ENCODE data around the gene TRMT112. TPM values are rescaled to one million over a fixed set of nuclear protein-coding genes. Genes with fewer than 3 reads are reported as not detected.
A peak's percentile ranks its signal among the peaks of the same experiment; 100 is the strongest.

TRMT112 gene
- total RNA-seq, 6 donors from 2014 or later: 110 to 215 (median 170) TPM

GRCh38 chr11:64358907-64359711, 41.8 kb upstream of the TRMT112 start, which contains the start of gene RPS6KA4:
Gene RPS6KA4 (plus strand): TSS chr11:64359162. CDS start chr11:64359236, 74 bp downstream.
- TF ChIP-seq, protein P1, sequence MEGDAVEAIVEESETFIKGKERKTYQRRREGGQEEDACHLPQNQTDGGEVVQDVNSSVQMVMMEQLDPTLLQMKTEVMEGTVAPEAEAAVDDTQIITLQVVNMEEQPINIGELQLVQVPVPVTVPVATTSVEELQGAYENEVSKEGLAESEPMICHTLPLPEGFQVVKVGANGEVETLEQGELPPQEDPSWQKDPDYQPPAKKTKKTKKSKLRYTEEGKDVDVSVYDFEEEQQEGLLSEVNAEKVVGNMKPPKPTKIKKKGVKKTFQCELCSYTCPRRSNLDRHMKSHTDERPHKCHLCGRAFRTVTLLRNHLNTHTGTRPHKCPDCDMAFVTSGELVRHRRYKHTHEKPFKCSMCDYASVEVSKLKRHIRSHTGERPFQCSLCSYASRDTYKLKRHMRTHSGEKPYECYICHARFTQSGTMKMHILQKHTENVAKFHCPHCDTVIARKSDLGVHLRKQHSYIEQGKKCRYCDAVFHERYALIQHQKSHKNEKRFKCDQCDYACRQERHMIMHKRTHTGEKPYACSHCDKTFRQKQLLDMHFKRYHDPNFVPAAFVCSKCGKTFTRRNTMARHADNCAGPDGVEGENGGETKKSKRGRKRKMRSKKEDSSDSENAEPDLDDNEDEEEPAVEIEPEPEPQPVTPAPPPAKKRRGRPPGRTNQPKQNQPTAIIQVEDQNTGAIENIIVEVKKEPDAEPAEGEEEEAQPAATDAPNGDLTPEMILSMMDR (IDR thresholded peaks at IDR 0.05): peak in 5 of 6 experiments; percentile 17 to 57 (median 29)
- TF ChIP-seq POLR2A (IDR thresholded peaks at IDR 0.05): peak in 2 of 4 donors; percentile 42 to 70
- TF ChIP-seq EP300 (IDR thresholded peaks at IDR 0.05): no peak
- TF ChIP-seq POLR2AphosphoS5 (IDR thresholded peaks at IDR 0.05): peak in 1 of 2 donors; percentile 14
- Histone ChIP-seq H3K9me3 (no peaks in the 10 kb centered on the region), H3K36me3 (peaks cover 20 to 38% (median 35%) of the 10 kb centered on the region in 4 donors), H3K4me3 (peak within 1 kb of the TSS; percentile 78 to 99 (median 84)), H3K27ac (peak within 1 kb of the TSS; percentile 87 to 90 (median 89)), H3K27me3 (no peaks in the 10 kb centered on the region), H3K4me1 (peaks cover 32 to 49% (median 39%) of the 10 kb centered on the region in 4 donors)
- WGBS, 2 donors: 0 to 1% methylated on average over 5 to 34 of the region's 70 CpGs
- peak; percentile 72 to 94 for DNase-seq
- ATAC-seq (ENCODE audit: low FRiP score in 2 of 2): peak; percentile 72 to 94

DNA sequence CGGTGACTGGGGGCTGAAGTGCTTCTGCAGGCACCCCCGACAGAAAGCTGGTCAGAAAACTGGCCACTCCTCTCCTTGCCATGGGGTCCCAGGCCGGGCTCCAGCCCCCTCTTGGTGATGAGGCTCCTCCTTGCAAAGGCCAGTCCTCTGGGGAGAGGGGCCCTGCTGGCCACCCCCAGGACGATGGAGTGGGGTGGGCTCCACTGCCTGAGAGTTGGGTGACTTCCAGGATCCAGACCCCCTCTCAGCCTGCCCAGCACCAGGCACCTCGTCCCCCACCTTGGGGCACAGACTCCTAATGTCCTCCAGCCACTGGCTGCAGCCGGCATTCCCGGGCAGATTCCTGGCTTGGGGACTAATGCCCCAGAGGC, 41.2 kb upstream of the TRMT112 start:
- Histone ChIP-seq H3K27me3 (no peaks in the 10 kb centered on the region), H3K27ac (peak overlapping the region; percentile 87 to 90 (median 89)), H3K4me3 (peak overlapping the region; percentile 78 to 99 (median 84)), H3K9me3 (no peaks in the 10 kb centered on the region), H3K4me1 (peaks cover 32 to 49% (median 39%) of the 10 kb centered on the region in 4 donors), H3K36me3 (peaks cover 15 to 34% (median 29%) of the 10 kb centered on the region in 4 donors)
- DNase-seq: no peak
- TF ChIP-seq, protein P1 (IDR thresholded peaks at IDR 0.05): no peak
- no peak for TF ChIP-seq POLR2A (IDR thresholded peaks at IDR 0.05)
- TF ChIP-seq EP300 (IDR thresholded peaks at IDR 0.05): no peak
- no peak for TF ChIP-seq POLR2AphosphoS5 (IDR thresholded peaks at IDR 0.05)
- ATAC-seq (ENCODE audit: low FRiP score in 2 of 2): no peak
- 17% methylated on average over 4 of the region's 7 CpGs; no CpG with 5 or more reads in 1 of the 2 donors for WGBS, 2 donors

DNA sequence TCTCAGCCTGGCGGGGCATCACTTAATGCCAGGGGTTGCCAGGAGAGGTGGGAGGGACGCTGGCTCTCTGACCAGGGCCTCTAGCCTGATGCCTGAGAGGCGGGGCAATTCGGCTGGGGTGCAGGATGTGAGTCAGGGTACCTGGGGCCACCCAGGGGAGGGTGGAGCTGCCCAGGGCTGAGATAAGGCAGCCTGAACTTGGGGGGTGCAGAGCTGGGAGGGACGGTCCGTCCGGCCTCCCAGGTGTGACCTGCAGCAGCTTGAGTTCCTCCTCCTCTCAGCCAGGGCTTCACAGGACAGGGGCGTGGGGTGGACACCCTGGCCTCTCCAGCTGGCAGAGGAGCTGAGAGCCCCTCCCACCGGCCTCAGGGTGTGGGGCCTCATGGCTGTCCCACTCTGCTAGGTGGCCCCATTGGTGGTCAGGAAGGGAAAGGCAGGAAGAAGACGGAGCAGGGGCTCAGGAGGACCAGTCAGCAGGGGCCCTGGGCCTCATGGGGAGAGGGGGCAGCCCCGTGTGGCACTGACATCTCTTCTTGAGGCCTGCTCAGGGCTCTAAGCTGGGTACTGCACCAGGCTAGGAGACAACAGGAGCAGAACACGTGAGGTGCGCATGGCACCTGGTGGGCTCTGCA, 40.7 kb upstream of the TRMT112 start:
- no peak for TF ChIP-seq EP300 (IDR thresholded peaks at IDR 0.05)
- TF ChIP-seq, protein P1 (IDR thresholded peaks at IDR 0.05): no peak
- no peak for TF ChIP-seq POLR2AphosphoS5 (IDR thresholded peaks at IDR 0.05)
- no peak for TF ChIP-seq POLR2A (IDR thresholded peaks at IDR 0.05)
- peak overlapping the region; percentile 78 to 99 (median 84) for H3K4me3 ChIP-seq
- H3K4me1 ChIP-seq: peaks cover 32 to 49% (median 39%) of the 10 kb centered on the region in 4 donors
- peaks cover 12 to 34% (median 24%) of the 10 kb centered on the region in 4 donors for H3K36me3 ChIP-seq
- H3K27me3 ChIP-seq: no peaks in the 10 kb centered on the region
- H3K9me3 ChIP-seq: no peaks in the 10 kb centered on the region
- WGBS, 2 donors: 66 to 69% methylated on average over 9 to 13 of the region's 13 CpGs
- no peak for DNase-seq
- ATAC-seq (ENCODE audit: low FRiP score in 2 of 2): no peak
- H3K27ac ChIP-seq: peak overlapping the region; percentile 87 to 90 (median 89)

DNA sequence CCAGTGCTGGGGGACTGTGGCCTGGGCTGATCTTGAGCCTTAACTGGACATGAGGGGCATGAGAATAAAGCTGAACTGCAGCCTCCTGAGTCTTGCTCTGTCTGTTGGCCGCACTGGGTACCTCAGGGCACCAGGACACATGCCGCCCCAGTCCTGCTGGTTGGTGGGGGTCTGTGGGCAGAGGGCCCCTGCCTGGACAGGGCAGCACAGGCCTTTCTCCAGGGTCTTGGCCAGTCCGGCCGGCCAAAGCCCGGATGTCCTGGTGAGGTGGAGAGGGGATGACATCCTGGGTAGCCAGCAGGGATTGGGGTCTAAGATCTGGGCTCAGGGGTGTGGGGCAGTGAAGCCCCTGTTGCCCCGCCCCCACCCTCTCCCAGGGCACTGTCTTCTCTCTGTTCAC, 40.1 kb upstream of the TRMT112 start:
- H3K9me3 ChIP-seq: no peaks in the 10 kb centered on the region
- peaks cover 11 to 32% (median 19%) of the 10 kb centered on the region in 4 donors for H3K36me3 ChIP-seq
- H3K4me1 ChIP-seq: peaks cover 32 to 49% (median 39%) of the 10 kb centered on the region in 4 donors
- TF ChIP-seq POLR2AphosphoS5 (IDR thresholded peaks at IDR 0.05) (no peak), POLR2A (IDR thresholded peaks at IDR 0.05) (no peak), EP300 (IDR thresholded peaks at IDR 0.05) (no peak)
- TF ChIP-seq, protein P1 (IDR thresholded peaks at IDR 0.05): no peak
- WGBS, 2 donors: 92 to 93% methylated on average over 5 of the region's 6 CpGs
- peak overlapping the region in 3 of 4 donors; percentile 88 to 90 (median 90) for H3K27ac ChIP-seq
- ATAC-seq (ENCODE audit: low FRiP score in 2 of 2) (no peak), DNase-seq (no peak)
- no peaks in the 10 kb centered on the region for H3K27me3 ChIP-seq
- no peak overlapping the region for H3K4me3 ChIP-seq

Measured in upper lobe of left lung (tissue), 6 donors.